HEK293T (cell line): ENCODE measurements around the gene RASGRP2.

Experiments
- CTCF ChIA-PET: fragments of 350-600 bp; formaldehyde crosslinking; extraction: SDS; loops from one replicate; lab custom pipeline; 2021; ENCODE audit warnings: antibody characterized with exemption, inconsistent platforms; lab: Yijun Ruan, JAX
- POLR2A ChIA-PET: fragments of 350-600 bp; formaldehyde crosslinking; extraction: SDS; loops from one replicate; lab custom pipeline; 2020; ENCODE audit warnings: antibody characterized with exemption, inconsistent platforms; lab: Yijun Ruan, JAX
- DNase-seq: peaks from one replicate; pipeline ENCODE4 v3.0.0; 2012; ENCODE audit warnings: mixed read lengths; ENCODE audit errors: extremely low spot score
- ARNT ChIP-seq: fragments of 450-650 bp; IDR thresholded peaks from 2 replicates; pipeline ENCODE4 v1.6.1; 2017; ENCODE audit warnings: mild to moderate bottlenecking
- BHLHE40 ChIP-seq: fragments of 450-650 bp; IDR thresholded peaks from 2 replicates; pipeline ENCODE4 v1.6.1; 2016; ENCODE audit warnings: mild to moderate bottlenecking, moderate library complexity, borderline replicate concordance
- CTBP1 ChIP-seq: fragments of 450-650 bp; IDR thresholded peaks from 2 replicates; pipeline ENCODE4 v1.6.1; 2016; ENCODE audit warnings: borderline replicate concordance
- ELF4 ChIP-seq: fragments of 450-650 bp; IDR thresholded peaks from 2 replicates; pipeline ENCODE4 v1.6.1; 2017; ENCODE audit warnings: antibody characterized with exemption
- FOXA1 ChIP-seq: fragments of 450-650 bp; IDR thresholded peaks from 2 replicates; pipeline ENCODE4 v1.6.1; 2016; ENCODE audit warnings: mild to moderate bottlenecking
- FOXK2 ChIP-seq: fragments of 450-650 bp; IDR thresholded peaks from 2 replicates; pipeline ENCODE4 v1.6.1; 2016; ENCODE audit warnings: mild to moderate bottlenecking
- FOXM1 ChIP-seq: fragments of 450-650 bp; IDR thresholded peaks from 2 replicates; pipeline ENCODE4 v1.6.1; 2017; ENCODE audit warnings: mild to moderate bottlenecking, borderline replicate concordance
- HDGF ChIP-seq: fragments of 450-650 bp; IDR thresholded peaks from 2 replicates; pipeline ENCODE4 v1.6.1; 2017; ENCODE audit warnings: antibody characterized with exemption, borderline replicate concordance
- L3MBTL2 ChIP-seq: fragments of 450-650 bp; conservative IDR thresholded peaks from 2 replicates; pipeline ENCODE4 v1.6.1; 2016; ENCODE audit warnings: mild to moderate bottlenecking
- LEF1 ChIP-seq: fragments of 450-650 bp; IDR thresholded peaks from 2 replicates; pipeline ENCODE4 v1.6.1; 2017; ENCODE audit warnings: mild to moderate bottlenecking, borderline replicate concordance
- NFRKB ChIP-seq: fragments of 450-650 bp; IDR thresholded peaks from 2 replicates; pipeline ENCODE4 v1.6.1; 2016; ENCODE audit warnings: mild to moderate bottlenecking, moderate library complexity
- SP1 ChIP-seq: fragments of 450-650 bp; IDR thresholded peaks from 2 replicates; pipeline ENCODE4 v1.6.1; 2017
- SUZ12 ChIP-seq: fragments of 450-650 bp; IDR thresholded peaks from 2 replicates; pipeline ENCODE4 v1.6.1; 2016; ENCODE audit warnings: mild to moderate bottlenecking
- TARDBP ChIP-seq: fragments of 450-650 bp; IDR thresholded peaks from 2 replicates; pipeline ENCODE4 v1.6.1; 2016
- ZNF384 ChIP-seq: fragments of 450-650 bp; IDR thresholded peaks from 2 replicates; pipeline ENCODE4 v1.6.1; 2016
- TF ChIP-seq, protein P1 (sequence below): fragments of 450-650 bp; IDR thresholded peaks from 2 replicates; pipeline ENCODE4 v1.6.1; 2016

The RASGRP2 gene

DNA sequence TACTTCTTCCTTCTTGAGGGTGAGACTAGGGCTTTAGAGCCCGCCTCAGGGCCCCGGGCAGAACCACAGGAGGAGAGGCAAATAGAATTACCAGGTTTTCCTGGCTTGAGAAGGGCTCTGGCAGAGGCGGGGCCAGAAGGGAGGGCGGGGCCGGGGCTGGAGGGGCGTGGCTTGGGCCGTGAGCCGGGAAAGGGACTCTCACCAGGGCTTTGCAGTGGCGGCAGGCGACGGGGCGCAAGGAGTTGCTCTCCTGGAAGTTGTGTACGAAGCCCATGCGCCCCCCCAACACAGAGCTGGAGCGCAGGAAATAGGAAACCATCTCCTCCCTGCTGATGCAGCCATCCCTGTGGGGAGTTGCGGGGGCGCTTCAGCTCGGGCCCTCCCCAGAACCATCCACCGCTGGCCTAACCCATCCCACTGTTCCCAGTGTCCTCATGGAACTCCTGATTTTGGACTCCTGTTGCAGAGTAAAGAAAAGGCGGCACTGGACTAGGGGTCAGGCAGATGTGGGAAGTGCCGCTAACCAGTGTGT, 14.0 kb downstream of the RASGRP2 start:
- TF ChIP-seq FOXA1, result no peak
- TF ChIP-seq, protein P1, sequence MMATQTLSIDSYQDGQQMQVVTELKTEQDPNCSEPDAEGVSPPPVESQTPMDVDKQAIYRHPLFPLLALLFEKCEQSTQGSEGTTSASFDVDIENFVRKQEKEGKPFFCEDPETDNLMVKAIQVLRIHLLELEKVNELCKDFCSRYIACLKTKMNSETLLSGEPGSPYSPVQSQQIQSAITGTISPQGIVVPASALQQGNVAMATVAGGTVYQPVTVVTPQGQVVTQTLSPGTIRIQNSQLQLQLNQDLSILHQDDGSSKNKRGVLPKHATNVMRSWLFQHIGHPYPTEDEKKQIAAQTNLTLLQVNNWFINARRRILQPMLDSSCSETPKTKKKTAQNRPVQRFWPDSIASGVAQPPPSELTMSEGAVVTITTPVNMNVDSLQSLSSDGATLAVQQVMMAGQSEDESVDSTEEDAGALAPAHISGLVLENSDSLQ, result no peak
- TF ChIP-seq FOXM1, result no peak
- no peak for TF ChIP-seq LEF1
- no peak for TF ChIP-seq ZNF384
- ChIA-PET POLR2A (no interaction called here), CTCF (no interaction called here)
- DNase-seq, result peak; percentile 85

DNA sequence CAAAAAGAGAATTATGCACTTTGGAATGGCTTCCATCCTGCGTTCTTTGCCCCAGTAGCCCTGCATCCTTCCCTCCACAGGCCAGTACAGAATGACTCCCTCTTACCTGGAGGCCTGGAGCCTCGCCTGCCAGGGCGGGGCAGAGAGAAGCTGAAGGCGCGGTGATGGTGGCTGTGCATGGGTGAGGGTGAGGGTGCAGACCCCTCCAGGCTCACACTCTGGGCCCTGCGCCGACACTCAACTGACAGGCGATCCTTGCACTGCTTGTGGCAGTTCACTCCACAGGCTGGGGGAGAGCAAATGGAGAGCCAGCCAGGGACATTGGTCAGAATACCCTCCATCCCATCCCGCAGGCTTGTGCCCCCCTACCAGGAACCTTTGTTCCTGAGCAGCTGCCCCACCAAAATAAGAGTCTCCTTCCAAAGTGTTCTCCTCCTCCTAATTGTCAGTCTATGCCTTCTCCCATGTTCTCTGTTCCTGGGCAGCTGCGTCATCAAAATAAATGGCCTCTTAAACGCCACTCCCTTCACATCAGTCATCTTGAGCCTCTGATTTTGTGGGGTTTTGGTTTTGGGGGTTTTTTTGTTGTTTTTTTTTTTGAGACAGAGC, 15.1 kb downstream of the RASGRP2 start:
- CTCF ChIA-PET, result no interaction called here
- POLR2A ChIA-PET, result no interaction called here
- no peak for TF ChIP-seq ZNF384
- TF ChIP-seq HDGF, result no peak
- no peak for TF ChIP-seq ARNT
- no peak for TF ChIP-seq SP1
- TF ChIP-seq TARDBP, result no peak
- TF ChIP-seq FOXM1, result no peak
- no peak for TF ChIP-seq ELF4
- TF ChIP-seq FOXK2, result no peak
- no peak for TF ChIP-seq FOXA1
- TF ChIP-seq BHLHE40, result no peak
- TF ChIP-seq L3MBTL2, result no peak
- TF ChIP-seq LEF1, result no peak
- TF ChIP-seq NFRKB, result no peak
- TF ChIP-seq SUZ12, result no peak
- TF ChIP-seq CTBP1, result no peak
- no peak for DNase-seq

DNA sequence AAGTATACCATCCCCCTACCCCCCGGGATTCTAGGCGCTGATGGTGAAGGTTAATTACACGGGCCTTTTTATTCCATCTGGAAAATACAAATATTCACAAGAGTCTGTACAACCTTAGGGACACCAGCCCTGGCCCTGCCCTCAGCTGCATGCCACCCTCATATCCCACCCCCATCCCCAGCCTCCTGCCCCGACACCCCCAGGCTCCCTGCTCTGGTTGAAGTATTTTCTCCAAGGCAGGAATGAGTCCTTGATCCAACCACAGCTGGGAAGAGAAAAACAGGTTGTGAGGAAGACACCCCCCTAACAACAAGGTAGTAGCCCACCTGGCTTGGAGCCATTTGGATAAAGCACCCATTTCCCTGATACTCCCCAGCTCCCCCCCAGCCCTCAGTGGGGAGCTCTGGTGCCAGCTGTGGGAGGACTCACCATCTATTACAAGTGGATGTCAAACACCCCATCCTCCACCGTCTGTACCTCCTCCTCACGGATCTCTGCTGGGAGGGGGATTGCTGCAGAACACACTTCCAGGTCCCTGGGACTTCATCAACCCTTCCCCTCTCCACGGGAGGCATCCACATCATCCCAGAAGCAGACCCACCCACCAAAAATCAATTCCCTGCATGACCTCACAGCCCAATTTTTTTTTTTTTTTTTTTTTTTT, 16.9 kb downstream of the RASGRP2 start:
- TF ChIP-seq TARDBP, result no peak
- ChIA-PET CTCF (interaction anchor here (0.9 kb wide), 1 partner anchor 38 kb away, joined by 5 read pairs; no protein-coding TSS in a partner anchor), POLR2A (no interaction called here)
- no peak for DNase-seq

DNA sequence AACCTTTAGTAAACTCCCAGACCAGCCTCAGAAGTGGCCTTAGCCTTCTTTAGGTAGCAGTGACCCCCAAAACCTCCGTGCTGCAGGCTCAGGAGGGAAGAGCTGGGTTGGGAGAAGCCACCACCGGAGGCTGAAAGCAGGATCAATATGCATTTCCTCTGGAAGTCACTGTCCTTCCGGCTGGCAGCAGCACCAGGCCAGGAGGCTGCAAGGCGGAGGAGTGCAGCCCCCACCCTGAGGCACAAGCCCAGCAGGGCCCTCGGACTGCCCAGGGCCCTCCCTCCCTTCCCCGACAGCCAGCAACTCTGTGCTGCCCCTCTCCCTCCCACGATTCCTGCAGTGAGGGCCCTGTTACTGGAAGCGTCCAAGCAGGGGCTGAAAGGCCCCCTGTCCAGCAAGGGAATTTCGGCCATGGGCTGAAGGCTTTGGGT, 17.7 kb downstream of the RASGRP2 start:
- POLR2A ChIA-PET, result no interaction called here

DNA sequence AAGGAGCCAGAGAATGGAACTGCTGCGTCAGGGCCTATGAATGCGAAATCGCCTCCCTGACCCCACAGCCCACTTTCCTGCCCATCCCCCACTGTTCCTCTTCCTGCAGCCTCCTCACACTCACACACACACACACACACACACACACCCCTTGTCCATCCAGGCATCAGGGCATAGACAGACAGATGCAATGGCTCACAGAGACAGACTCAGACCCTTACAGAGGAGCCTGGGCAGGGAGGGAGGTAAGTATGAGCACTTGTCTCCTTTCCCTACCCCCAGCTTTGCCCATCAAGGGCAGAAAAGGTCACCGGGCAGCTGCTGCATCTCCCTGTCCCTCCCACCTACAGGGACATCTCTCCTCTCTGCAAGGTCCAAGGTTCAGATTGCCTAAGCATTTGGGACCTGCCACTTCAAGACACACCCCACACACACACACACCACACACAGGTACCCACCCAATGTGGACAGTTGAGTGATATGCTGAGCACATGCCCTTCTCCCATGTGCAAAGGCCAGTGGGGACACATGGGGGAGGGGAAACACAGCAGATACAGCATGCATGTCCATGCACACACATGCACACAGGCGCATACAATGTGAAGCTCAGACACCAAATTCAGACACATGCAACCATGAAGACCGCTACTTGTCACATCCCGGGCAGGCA, 18.9 kb downstream of the RASGRP2 start:
- DNase-seq, result no peak
- TF ChIP-seq NFRKB (no peak), SP1 (no peak), FOXA1 (no peak)
- POLR2A ChIA-PET, result no interaction called here
- CTCF ChIA-PET, result interaction anchor here (0.7 kb wide), 1 partner anchor 28 kb away, joined by 3 read pairs; no protein-coding TSS in a partner anchor

More for the DNA sequence above, 17.7 kb downstream of the RASGRP2 start:
- TF ChIP-seq ELF4, result no peak
- no peak for TF ChIP-seq NFRKB
- no peak for DNase-seq
- CTCF ChIA-PET, result no interaction called here

DNA sequence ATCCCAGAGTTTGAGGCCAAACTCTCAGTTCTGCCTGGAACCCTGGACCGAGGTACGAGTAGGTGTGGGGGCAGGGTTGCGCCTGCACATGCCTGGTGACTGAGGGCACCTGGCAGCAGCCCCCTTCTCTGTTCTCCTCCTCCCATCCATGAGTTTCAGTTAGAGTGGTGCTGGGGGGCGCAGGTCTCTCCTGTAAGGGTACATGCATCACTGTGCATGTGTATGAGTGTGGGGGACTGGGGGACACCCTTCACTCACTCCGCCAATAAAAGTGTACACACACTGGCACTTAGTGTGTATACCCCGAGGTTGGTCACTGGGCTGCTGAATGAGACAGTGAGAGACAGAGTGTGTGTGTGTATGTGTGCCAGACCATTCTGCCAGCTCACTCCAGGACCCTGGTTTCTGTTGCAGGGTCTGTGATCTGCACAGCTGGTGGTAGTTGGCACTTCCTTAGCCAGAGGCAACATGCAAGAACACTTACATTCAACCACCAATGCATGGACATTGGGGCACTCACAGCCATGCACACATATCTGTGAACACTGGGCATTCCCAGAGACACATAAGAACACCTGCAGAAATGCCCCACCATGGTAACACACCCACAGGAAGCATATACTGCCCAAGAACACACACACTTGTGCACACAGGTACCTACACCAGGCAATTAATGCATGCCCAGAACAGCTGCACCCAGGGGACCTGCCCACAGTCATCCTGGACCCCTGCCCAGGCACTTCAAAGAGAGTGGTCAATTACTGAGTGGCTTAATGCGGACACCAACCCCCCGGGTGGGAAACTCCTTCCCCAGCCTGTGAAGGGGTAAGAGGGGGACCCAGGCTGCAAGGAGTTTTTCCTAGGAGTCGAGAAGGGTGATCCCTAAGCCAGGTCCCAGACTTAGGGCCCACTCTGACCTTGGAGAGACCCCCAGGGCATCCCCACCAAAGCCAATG, 19.8 kb downstream of the RASGRP2 start:
- POLR2A ChIA-PET, result no interaction called here
- TF ChIP-seq, protein P1, result no peak
- TF ChIP-seq BHLHE40 (no peak), ARNT (no peak), NFRKB (no peak), SUZ12 (no peak), ELF4 (no peak)
- no peak for DNase-seq
- CTCF ChIA-PET, result no interaction called here
